Measurements from ENCODE around the gene PROP1. TPM values are rescaled to one million over a fixed set of nuclear protein-coding genes. Genes with fewer than 3 reads are reported as not detected.

PROP1 gene
- total and polyA plus RNA-seq, 2 experiments from 2014 or later: 0.10 TPM; not detected in 1

DNA sequence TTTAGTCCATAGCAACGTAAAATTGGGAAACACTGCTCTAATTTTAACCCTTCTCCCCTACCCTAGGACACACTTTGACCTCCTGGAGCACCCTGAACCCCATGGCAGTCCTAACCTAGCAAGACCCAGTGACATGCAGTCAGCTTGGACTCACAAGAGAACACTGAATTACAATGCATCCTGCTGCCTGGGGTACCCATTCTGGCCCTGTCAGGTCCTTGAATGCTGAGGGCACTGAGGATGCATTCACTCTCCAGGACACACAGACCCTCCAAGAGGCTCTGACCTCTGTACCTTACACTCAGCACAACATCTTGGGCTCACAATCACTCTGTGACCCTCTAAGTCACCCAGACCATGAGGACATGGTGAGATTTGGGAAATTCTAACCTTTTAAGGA lies 1.8 kb upstream of the PROP1 start:
- 93% methylated on average over 1 of the region's 1 CpG for WGBS (ENCODE audit: low lambda C conversion rate, missing lambda C conversion rate)
- Histone ChIP-seq H3K27ac (no peak overlapping the region), H2AFZ (no peak overlapping the region), H4K20me1 (ENCODE audit: insufficient read depth, poor library complexity, severe bottlenecking) (no peaks in the 10 kb centered on the region), H3K4me1 (ENCODE audit: insufficient read depth) (no peaks in the 10 kb centered on the region), H3K4me2 (no peak overlapping the region), H3K27me3 (peaks cover 11% of the 10 kb centered on the region), H3K9me2 (replicated peaks; ENCODE audit: insufficient read depth) (no peaks in the 10 kb centered on the region), H3K4me3 (no peak overlapping the region), H3K9me3 (ENCODE audit: low read depth) (no peaks in the 10 kb centered on the region), H3K79me2 (no peaks in the 10 kb centered on the region), H3K36me3 (replicated peaks; ENCODE audit: insufficient read depth, low read depth) (no peaks in the 10 kb centered on the region)
- TF ChIP-seq EZH2 (IDR thresholded peaks at IDR 0.05; ENCODE audit: borderline replicate concordance) (no peak), EZH2phosphoT487 (IDR thresholded peaks at IDR 0.05; ENCODE audit: low read depth, severe bottlenecking, unreplicated experiment) (no peak)
- TF ChIP-seq, protein P1, sequence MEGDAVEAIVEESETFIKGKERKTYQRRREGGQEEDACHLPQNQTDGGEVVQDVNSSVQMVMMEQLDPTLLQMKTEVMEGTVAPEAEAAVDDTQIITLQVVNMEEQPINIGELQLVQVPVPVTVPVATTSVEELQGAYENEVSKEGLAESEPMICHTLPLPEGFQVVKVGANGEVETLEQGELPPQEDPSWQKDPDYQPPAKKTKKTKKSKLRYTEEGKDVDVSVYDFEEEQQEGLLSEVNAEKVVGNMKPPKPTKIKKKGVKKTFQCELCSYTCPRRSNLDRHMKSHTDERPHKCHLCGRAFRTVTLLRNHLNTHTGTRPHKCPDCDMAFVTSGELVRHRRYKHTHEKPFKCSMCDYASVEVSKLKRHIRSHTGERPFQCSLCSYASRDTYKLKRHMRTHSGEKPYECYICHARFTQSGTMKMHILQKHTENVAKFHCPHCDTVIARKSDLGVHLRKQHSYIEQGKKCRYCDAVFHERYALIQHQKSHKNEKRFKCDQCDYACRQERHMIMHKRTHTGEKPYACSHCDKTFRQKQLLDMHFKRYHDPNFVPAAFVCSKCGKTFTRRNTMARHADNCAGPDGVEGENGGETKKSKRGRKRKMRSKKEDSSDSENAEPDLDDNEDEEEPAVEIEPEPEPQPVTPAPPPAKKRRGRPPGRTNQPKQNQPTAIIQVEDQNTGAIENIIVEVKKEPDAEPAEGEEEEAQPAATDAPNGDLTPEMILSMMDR (IDR thresholded peaks at IDR 0.05; ENCODE audit: poor library complexity): no peak
- DNase-seq (ENCODE audit: low spot score): no peak

DNA sequence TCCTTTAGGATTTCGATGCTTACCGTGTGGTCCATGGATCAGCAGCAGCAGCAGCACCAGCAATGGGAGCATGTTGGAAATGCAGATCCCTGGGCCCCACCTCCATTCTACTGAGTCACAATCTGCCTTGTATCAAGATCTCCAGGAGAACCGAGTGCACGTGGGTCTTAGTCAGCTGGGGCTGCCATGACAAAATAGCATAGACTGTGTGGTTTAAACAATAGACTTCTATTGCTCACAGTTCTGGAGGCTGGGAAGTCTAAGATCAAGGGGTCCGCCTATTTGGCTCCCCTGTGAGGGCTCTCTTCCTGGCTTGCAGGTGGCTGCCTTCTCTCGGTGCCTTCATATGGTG lies 1.3 kb upstream of the PROP1 start:
- Histone ChIP-seq H3K9me3 (ENCODE audit: low read depth) (no peaks in the 10 kb centered on the region), H3K4me3 (no peak overlapping the region), H3K36me3 (replicated peaks; ENCODE audit: insufficient read depth, low read depth) (no peaks in the 10 kb centered on the region), H3K4me2 (no peak overlapping the region), H3K27ac (no peak overlapping the region), H3K4me1 (ENCODE audit: insufficient read depth) (no peaks in the 10 kb centered on the region), H2AFZ (no peak overlapping the region), H3K27me3 (peaks cover 11% of the 10 kb centered on the region), H4K20me1 (ENCODE audit: insufficient read depth, poor library complexity, severe bottlenecking) (no peaks in the 10 kb centered on the region), H3K9me2 (replicated peaks; ENCODE audit: insufficient read depth) (no peaks in the 10 kb centered on the region), H3K79me2 (no peaks in the 10 kb centered on the region)
- WGBS (ENCODE audit: low lambda C conversion rate, missing lambda C conversion rate): 80% methylated on average over 6 of the region's 6 CpGs
- no peak for DNase-seq (ENCODE audit: low spot score)
- TF ChIP-seq EZH2phosphoT487 (IDR thresholded peaks at IDR 0.05; ENCODE audit: low read depth, severe bottlenecking, unreplicated experiment) (no peak), EZH2 (IDR thresholded peaks at IDR 0.05; ENCODE audit: borderline replicate concordance) (no peak)

DNA sequence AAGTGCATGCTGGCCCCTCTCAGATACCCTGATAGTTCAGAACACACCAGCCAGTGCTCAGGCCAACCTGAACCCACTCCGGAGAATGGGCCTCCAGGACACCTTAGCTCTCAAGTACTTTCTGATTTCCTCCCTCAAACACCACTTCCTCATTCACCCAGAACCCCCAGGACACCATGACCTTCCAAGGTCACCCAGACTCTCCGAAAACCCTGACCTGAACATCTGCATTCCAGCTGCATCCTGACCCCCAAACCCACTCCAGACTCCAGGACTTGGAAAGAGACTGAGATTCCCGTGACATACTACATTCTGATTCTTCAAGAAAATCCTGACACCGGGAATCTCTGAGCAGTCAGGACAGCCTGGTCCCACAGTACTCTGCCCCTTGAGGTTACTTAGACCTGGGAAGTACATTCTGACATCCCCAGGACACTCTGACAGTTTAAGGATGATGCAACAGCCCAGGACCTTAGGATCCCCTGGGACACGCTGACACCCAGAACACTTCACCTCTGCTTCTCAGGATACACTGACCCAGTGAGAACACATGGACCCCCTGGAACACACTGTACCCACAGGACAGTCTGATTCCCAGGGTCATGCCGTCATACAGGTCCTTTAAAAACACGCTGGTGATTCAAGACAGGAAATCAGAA lies 747 bp upstream of the PROP1 start:
- Histone ChIP-seq H3K9me3 (ENCODE audit: low read depth) (no peaks in the 10 kb centered on the region), H3K4me3 (no peak overlapping the region), H2AFZ (no peak overlapping the region), H4K20me1 (ENCODE audit: insufficient read depth, poor library complexity, severe bottlenecking) (no peaks in the 10 kb centered on the region), H3K4me2 (no peak overlapping the region), H3K9me2 (replicated peaks; ENCODE audit: insufficient read depth) (no peaks in the 10 kb centered on the region), H3K27me3 (peaks cover 11% of the 10 kb centered on the region), H3K36me3 (replicated peaks; ENCODE audit: insufficient read depth, low read depth) (no peaks in the 10 kb centered on the region), H3K4me1 (ENCODE audit: insufficient read depth) (no peaks in the 10 kb centered on the region), H3K27ac (no peak overlapping the region), H3K79me2 (no peaks in the 10 kb centered on the region)
- TF ChIP-seq, protein P1 (IDR thresholded peaks at IDR 0.05; ENCODE audit: poor library complexity): no peak
- no peak for TF ChIP-seq EZH2 (IDR thresholded peaks at IDR 0.05; ENCODE audit: borderline replicate concordance)
- no peak for TF ChIP-seq EZH2phosphoT487 (IDR thresholded peaks at IDR 0.05; ENCODE audit: low read depth, severe bottlenecking, unreplicated experiment)
- DNase-seq (ENCODE audit: low spot score): no peak
- 85% methylated on average over 7 of the region's 7 CpGs for WGBS (ENCODE audit: low lambda C conversion rate, missing lambda C conversion rate)

DNA sequence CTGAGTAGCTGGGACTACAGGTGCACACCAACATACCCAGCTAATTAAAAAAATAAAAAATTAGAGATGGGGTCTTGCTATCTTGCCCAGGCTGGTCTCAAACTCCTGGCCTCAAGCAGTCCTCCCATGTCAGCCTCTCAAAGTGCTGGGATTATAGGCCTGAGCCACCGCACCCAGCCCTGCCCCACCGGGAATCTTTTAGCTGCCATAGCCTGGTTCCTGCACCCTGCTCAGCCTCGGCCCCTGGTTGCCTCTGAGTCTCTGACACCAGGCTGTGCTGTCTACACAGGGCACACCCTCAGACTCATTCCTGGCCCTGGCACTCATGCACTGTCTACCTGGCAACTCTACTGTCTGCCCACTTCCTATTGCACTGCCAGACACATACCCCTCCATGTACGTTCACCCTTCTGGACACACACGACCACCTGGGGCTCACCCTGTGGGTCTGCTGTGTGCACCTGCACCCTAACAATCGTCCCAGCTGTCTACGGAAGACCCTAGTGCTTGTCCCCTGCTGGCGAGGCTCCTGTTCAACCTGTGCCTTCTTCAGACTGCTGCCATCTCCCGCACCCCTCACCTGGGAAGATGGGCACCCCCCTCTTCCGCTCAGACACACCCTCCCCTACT lies 1.4 kb downstream of the PROP1 start:
- H3K9me2 ChIP-seq (replicated peaks; ENCODE audit: insufficient read depth): no peaks in the 10 kb centered on the region
- TF ChIP-seq EZH2 (IDR thresholded peaks at IDR 0.05; ENCODE audit: borderline replicate concordance) (no peak), EZH2phosphoT487 (IDR thresholded peaks at IDR 0.05; ENCODE audit: low read depth, severe bottlenecking, unreplicated experiment) (no peak)
- TF ChIP-seq, protein P1 (IDR thresholded peaks at IDR 0.05; ENCODE audit: poor library complexity): no peak
- H3K27me3 ChIP-seq: peaks cover 11% of the 10 kb centered on the region
- no peaks in the 10 kb centered on the region for H3K79me2 ChIP-seq
- no peaks in the 10 kb centered on the region for H3K36me3 ChIP-seq (replicated peaks; ENCODE audit: insufficient read depth, low read depth)
- no peaks in the 10 kb centered on the region for H3K9me3 ChIP-seq (ENCODE audit: low read depth)
- 88% methylated on average over 10 of the region's 10 CpGs for WGBS (ENCODE audit: low lambda C conversion rate, missing lambda C conversion rate)
- no peak overlapping the region for H2AFZ ChIP-seq
- no peak overlapping the region for H3K27ac ChIP-seq
- DNase-seq (ENCODE audit: low spot score): no peak
- H3K4me3 ChIP-seq: no peak overlapping the region
- H3K4me1 ChIP-seq (ENCODE audit: insufficient read depth): no peaks in the 10 kb centered on the region
- H4K20me1 ChIP-seq (ENCODE audit: insufficient read depth, poor library complexity, severe bottlenecking): no peaks in the 10 kb centered on the region
- H3K4me2 ChIP-seq: no peak overlapping the region

Data from hepatocyte (in vitro differentiated cells).